ENCODE data around the gene DUSP28.

The DUSP28 gene

DNA sequence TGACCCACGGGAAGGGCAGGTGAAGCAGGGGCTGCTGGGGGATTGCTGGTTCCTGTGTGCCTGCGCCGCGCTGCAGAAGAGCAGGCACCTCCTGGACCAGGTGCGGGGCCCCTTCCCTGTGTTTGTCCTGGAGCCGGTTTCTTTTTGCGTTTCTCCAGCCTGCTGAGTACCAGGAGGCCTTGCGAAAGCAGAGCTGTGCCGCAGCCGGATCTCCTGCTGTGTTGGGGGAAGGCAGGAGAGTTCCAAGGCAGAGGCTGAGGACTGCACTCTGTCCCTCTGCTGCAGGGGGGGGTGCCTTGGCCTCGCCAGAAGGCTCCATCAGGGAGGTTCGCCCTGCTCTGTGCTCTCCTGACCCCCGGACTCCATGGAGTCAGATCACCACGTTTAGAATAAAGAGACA is 29.2 kb downstream of the DUSP28 start:
- TF ChIP-seq ZBTB1 (tag by site-specific recombination; IDR thresholded peaks at IDR 0.05) (no peak), ZIC2 (tag by site-specific recombination; IDR thresholded peaks at IDR 0.05) (peak; percentile 64), ZNF146 (tag by site-specific recombination; IDR thresholded peaks at IDR 0.05) (no peak), ZNF76 (tag by site-specific recombination; IDR thresholded peaks at IDR 0.05; ENCODE audit: borderline replicate concordance, low read depth) (peak; percentile 21; the same call in 1 of the 2 replicates), ZNF133 (tag by site-specific recombination; IDR thresholded peaks at IDR 0.05) (no peak), KLF1 (tag by site-specific recombination; IDR thresholded peaks at IDR 0.05) (no peak), ZNF600 (tag by site-specific recombination; IDR thresholded peaks at IDR 0.05) (peak; percentile 46; the same call in 1 of the 2 replicates), TRIM28 (IDR thresholded peaks at IDR 0.05; ENCODE audit: borderline replicate concordance, low read length) (no peak), ZNF266 (tag by site-specific recombination; IDR thresholded peaks at IDR 0.05; ENCODE audit: low read depth) (no peak), ZNF426 (tag by site-specific recombination; IDR thresholded peaks at IDR 0.05) (no peak), ZBTB17 (tag by site-specific recombination; IDR thresholded peaks at IDR 0.05) (0 out of 2 replicates have a peak, but pooled peaks have one; percentile 31)
- TF ChIP-seq, protein P1, sequence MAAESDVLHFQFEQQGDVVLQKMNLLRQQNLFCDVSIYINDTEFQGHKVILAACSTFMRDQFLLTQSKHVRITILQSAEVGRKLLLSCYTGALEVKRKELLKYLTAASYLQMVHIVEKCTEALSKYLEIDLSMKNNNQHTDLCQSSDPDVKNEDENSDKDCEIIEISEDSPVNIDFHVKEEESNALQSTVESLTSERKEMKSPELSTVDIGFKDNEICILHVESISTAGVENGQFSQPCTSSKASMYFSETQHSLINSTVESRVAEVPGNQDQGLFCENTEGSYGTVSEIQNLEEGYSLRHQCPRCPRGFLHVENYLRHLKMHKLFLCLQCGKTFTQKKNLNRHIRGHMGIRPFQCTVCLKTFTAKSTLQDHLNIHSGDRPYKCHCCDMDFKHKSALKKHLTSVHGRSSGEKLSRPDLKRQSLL (tag by site-specific recombination; IDR thresholded peaks at IDR 0.05): peak; percentile 27; the same call in 1 of the 2 replicates
- TF ChIP-seq, protein P2, sequence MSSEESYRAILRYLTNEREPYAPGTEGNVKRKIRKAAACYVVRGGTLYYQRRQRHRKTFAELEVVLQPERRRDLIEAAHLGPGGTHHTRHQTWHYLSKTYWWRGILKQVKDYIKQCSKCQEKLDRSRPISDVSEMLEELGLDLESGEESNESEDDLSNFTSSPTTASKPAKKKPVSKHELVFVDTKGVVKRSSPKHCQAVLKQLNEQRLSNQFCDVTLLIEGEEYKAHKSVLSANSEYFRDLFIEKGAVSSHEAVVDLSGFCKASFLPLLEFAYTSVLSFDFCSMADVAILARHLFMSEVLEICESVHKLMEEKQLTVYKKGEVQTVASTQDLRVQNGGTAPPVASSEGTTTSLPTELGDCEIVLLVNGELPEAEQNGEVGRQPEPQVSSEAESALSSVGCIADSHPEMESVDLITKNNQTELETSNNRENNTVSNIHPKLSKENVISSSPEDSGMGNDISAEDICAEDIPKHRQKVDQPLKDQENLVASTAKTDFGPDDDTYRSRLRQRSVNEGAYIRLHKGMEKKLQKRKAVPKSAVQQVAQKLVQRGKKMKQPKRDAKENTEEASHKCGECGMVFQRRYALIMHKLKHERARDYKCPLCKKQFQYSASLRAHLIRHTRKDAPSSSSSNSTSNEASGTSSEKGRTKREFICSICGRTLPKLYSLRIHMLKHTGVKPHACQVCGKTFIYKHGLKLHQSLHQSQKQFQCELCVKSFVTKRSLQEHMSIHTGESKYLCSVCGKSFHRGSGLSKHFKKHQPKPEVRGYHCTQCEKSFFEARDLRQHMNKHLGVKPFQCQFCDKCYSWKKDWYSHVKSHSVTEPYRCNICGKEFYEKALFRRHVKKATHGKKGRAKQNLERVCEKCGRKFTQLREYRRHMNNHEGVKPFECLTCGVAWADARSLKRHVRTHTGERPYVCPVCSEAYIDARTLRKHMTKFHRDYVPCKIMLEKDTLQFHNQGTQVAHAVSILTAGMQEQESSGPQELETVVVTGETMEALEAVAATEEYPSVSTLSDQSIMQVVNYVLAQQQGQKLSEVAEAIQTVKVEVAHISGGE (tag by site-specific recombination; conservative IDR thresholded peaks at IDR 0.05; ENCODE audit: low read depth): no peak
- TF ChIP-seq, protein P3, sequence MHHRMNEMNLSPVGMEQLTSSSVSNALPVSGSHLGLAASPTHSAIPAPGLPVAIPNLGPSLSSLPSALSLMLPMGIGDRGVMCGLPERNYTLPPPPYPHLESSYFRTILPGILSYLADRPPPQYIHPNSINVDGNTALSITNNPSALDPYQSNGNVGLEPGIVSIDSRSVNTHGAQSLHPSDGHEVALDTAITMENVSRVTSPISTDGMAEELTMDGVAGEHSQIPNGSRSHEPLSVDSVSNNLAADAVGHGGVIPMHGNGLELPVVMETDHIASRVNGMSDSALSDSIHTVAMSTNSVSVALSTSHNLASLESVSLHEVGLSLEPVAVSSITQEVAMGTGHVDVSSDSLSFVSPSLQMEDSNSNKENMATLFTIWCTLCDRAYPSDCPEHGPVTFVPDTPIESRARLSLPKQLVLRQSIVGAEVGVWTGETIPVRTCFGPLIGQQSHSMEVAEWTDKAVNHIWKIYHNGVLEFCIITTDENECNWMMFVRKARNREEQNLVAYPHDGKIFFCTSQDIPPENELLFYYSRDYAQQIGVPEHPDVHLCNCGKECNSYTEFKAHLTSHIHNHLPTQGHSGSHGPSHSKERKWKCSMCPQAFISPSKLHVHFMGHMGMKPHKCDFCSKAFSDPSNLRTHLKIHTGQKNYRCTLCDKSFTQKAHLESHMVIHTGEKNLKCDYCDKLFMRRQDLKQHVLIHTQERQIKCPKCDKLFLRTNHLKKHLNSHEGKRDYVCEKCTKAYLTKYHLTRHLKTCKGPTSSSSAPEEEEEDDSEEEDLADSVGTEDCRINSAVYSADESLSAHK (tag by site-specific recombination; IDR thresholded peaks at IDR 0.05): peak; percentile 13; the same call in 1 of the 2 replicates
- Histone ChIP-seq H3K4me1 (ENCODE audit: control insufficient read depth, insufficient read depth, low read length) (peaks cover 13% of the 10 kb centered on the region), H3K9me3 (ENCODE audit: control insufficient read depth, insufficient read depth, low read depth, low read length) (no peaks in the 10 kb centered on the region), H3K27ac (ENCODE audit: extremely low read depth, low read depth, low read length) (no peak overlapping the region), H3K36me3 (ENCODE audit: control insufficient read depth in 2 of 2, insufficient read depth in 1 of 2, low read length in 2 of 2) (peaks cover 5 to 51% of the 10 kb centered on the region in 2 experiments; a peak in 2 of 3 replicates), H3K4me3 (ENCODE audit: low read depth, low read length) (no peak overlapping the region)
- ChIA-PET POLR2A (interaction anchor here (1.2 to 1.3 kb wide), 2 partner anchors 9 to 28 kb away, joined by 5 read pairs; no protein-coding TSS in a partner anchor), CTCF (interaction anchor here (0.6 to 5.5 kb wide), 2 partner anchors 21 to 23 kb away, joined by 3 to 34 read pairs; no protein-coding TSS in a partner anchor)

DNA sequence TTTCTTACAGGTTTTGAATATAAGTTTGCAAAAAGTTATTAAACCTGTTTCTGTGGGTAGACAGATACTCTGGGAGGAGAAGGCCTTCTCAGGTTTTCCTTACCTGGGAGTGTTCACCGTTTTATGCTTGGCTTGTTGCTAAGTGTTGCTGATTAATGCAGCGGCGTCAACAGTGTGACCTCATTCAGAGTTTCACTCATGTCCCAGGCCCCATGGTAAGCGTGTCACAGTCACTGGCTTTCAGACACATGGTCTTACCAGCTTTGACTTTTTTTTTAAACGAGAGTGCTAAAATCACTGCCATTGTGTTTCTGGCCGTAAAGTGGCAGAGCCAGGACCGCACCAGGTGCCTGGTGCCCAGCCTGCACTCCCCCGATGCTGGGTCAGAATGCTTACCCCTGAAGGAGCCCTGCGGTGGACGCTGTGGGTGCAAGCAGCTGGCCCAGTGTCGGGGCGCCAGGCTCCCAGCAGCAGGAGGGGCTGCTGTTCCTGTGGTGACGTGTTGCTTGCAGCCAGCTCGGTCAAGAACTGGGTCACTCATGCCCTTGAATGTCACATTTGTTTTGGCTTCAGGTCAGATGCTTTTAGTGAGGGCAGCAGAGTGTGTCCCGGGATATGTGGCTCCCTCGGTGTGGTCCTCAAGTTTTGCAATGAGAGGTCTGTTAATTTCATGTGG is 29.8 kb downstream of the DUSP28 start:
- POLR2A ChIA-PET: interaction anchor here (1.3 kb wide), 1 partner anchor 10 kb away, joined by 5 read pairs; no protein-coding TSS in a partner anchor
- Histone ChIP-seq H3K27ac (ENCODE audit: extremely low read depth, low read depth, low read length) (no peak overlapping the region), H3K4me3 (ENCODE audit: low read depth, low read length) (no peak overlapping the region), H3K4me1 (ENCODE audit: control insufficient read depth, insufficient read depth, low read length) (peaks cover 12% of the 10 kb centered on the region), H3K36me3 (ENCODE audit: control insufficient read depth in 2 of 2, insufficient read depth in 1 of 2, low read length in 2 of 2) (peaks cover 5 to 48% of the 10 kb centered on the region in 2 experiments; a peak in 2 of 3 replicates), H3K9me3 (ENCODE audit: control insufficient read depth, insufficient read depth, low read depth, low read length) (no peaks in the 10 kb centered on the region)
- CTCF ChIA-PET: no interaction called here
- TF ChIP-seq ZNF626 (tag by site-specific recombination; IDR thresholded peaks at IDR 0.05) (no peak), MYNN (tag by site-specific recombination; IDR thresholded peaks at IDR 0.05; ENCODE audit: borderline replicate concordance) (no peak), ZNF670 (tag by site-specific recombination; IDR thresholded peaks at IDR 0.05; ENCODE audit: low read depth) (no peak), ZEB2 (tag by site-specific recombination; IDR thresholded peaks at IDR 0.05) (no peak), ZNF549 (tag by site-specific recombination; IDR thresholded peaks at IDR 0.05) (no peak), ZNF202 (tag by site-specific recombination; IDR thresholded peaks at IDR 0.05; ENCODE audit: borderline replicate concordance) (no peak), ZNF121 (tag by site-specific recombination; IDR thresholded peaks at IDR 0.05) (no peak), ZNF335 (tag by site-specific recombination; conservative IDR thresholded peaks at IDR 0.05) (no peak)
- TF ChIP-seq, protein P4, sequence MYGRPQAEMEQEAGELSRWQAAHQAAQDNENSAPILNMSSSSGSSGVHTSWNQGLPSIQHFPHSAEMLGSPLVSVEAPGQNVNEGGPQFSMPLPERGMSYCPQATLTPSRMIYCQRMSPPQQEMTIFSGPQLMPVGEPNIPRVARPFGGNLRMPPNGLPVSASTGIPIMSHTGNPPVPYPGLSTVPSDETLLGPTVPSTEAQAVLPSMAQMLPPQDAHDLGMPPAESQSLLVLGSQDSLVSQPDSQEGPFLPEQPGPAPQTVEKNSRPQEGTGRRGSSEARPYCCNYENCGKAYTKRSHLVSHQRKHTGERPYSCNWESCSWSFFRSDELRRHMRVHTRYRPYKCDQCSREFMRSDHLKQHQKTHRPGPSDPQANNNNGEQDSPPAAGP (tag by site-specific recombination; IDR thresholded peaks at IDR 0.05): no peak

Measured in HEK293 (cell line).